PC-9 (cell line): ENCODE measurements around the gene EXD2. TPM values are rescaled to one million over a fixed set of nuclear protein-coding genes. Genes with fewer than 3 reads are reported as not detected.

Source experiments
- BruUV-seq: library from RNA; stranded (reverse); fragments of 400-500 nt; replicated peaks from 2 replicates; lab custom pipeline; 2021; lab: Mats Ljungman, UMichigan
- CTCF ChIA-PET: fragments of 300-600 bp; sonication (Branson Sonifier 250); formaldehyde crosslinking; loops from one replicate; lab custom pipeline; 2022; ENCODE audit warnings: antibody characterized with exemption; lab: Charles Lee
- POLR2A ChIA-PET: fragments of 300-600 bp; sonication (Branson Sonifier 250); formaldehyde crosslinking; loops from one replicate; lab custom pipeline; 2022; ENCODE audit warnings: antibody characterized with exemption; ENCODE audit not compliant: unreplicated experiment; lab: Charles Lee
- DNase-seq, 2 experiments: peaks; one replicate each; pipeline versions ENCODE4 v3.0.0 to v3.0.0-alpha.2; 2015 to 2022; ENCODE audit warnings: mixed read lengths in 1 of 2
- H2AFZ ChIP-seq: fragments of 200-600 bp; sonication (generic); 2 replicates; pipeline ENCODE4 v1.8.1; 2017; ENCODE audit warnings: antibody characterized with exemption
- H3F3A ChIP-seq: fragments of 200-600 bp; sonication (generic); 2 replicates; pipeline ENCODE4 v1.8.1; 2017; ENCODE audit warnings: antibody characterized with exemption, mild to moderate bottlenecking, low read depth; ENCODE audit not compliant: insufficient read depth
- H3K27ac ChIP-seq: fragments of 200-600 bp; sonication (generic); 2 replicates; pipeline ENCODE4 v1.6.1; 2016; ENCODE audit warnings: mixed run types
- H3K27me3 ChIP-seq: fragments of 200-600 bp; sonication (generic); 2 replicates; pipeline ENCODE4 v1.6.1; 2016; ENCODE audit warnings: low read depth, mixed run types; ENCODE audit not compliant: insufficient read depth
- H3K36me3 ChIP-seq: fragments of 200-600 bp; sonication (generic); 2 replicates; pipeline ENCODE4 v1.6.1; 2016; ENCODE audit warnings: low read depth, mixed run types
- H3K4me1 ChIP-seq: fragments of 200-600 bp; sonication (generic); replicated peaks from 2 replicates; pipeline ENCODE4 v1.6.1; 2016; ENCODE audit warnings: mixed run types; ENCODE audit not compliant: insufficient read depth
- H3K4me2 ChIP-seq: fragments of 200-600 bp; sonication (generic); 2 replicates; pipeline ENCODE4 v1.6.1; 2017; ENCODE audit warnings: mixed run types
- H3K4me3 ChIP-seq: fragments of 200-600 bp; sonication (generic); 2 replicates; pipeline ENCODE4 v1.6.1; 2016; ENCODE audit warnings: mixed run types
- H3K79me2 ChIP-seq: fragments of 200-600 bp; sonication (generic); 2 replicates; pipeline ENCODE4 v1.6.1; 2017; ENCODE audit warnings: low read depth, mixed run types
- H3K9me2 ChIP-seq: fragments of 200-600 bp; sonication (generic); 2 replicates; pipeline ENCODE4 v1.8.1; 2017; ENCODE audit warnings: mild to moderate bottlenecking; ENCODE audit not compliant: insufficient read depth
- H3K9me3 ChIP-seq: fragments of 200-600 bp; sonication (generic); 2 replicates; pipeline ENCODE4 v1.8.1; 2016; ENCODE audit warnings: low read depth; ENCODE audit not compliant: insufficient read depth
- H4K20me1 ChIP-seq: fragments of 200-600 bp; sonication (generic); 2 replicates; pipeline ENCODE4 v1.8.1; 2017; ENCODE audit not compliant: insufficient read depth
- EZH2 ChIP-seq: fragments of 200-600 bp; sonication (generic); IDR thresholded peaks from 2 replicates; pipeline ENCODE4 v1.8.0; 2017; ENCODE audit warnings: antibody characterized with exemption, low read depth
- intact Hi-C: fragments of 100-400 bp; cut with micrococcal nuclease; formaldehyde crosslinking; loops from one replicate; pipeline ENCODE4 v1.10.0; 2022; ENCODE audit not compliant: unreplicated experiment
- total RNA-seq: library from RNA; stranded (reverse); gene quantifications from 2 replicates; pipeline ENCODE4 v1.2.3, GENCODE V29; 2021
- TF ChIP-seq, protein P1 (sequence below): fragments of 200-600 bp; sonication (generic); conservative IDR thresholded peaks from 2 replicates; pipeline ENCODE4 v1.6.1; 2017; ENCODE audit warnings: mixed run types, antibody characterized with exemption, mild to moderate bottlenecking, moderate library complexity

Gene EXD2
- total RNA-seq, 1 experiment from 2014 or later: 21.4 TPM

GRCh38 chr14:69263771-69264170, 72.5 kb downstream of the EXD2 start:
- no TSS peak for BruUV-seq
- Histone ChIP-seq H3K79me2 (no peaks in the 10 kb centered on the region), H3K9me2 (no peaks in the 10 kb centered on the region), H3K4me3 (no peak overlapping the region), H3K4me1 (peaks cover 9% of the 10 kb centered on the region; the same call in 1 of the 2 replicates), H3K4me2 (no peak overlapping the region), H4K20me1 (no peaks in the 10 kb centered on the region), H3K27me3 (peaks cover 20% of the 10 kb centered on the region; the same call in 1 of the 2 replicates), H3K27ac (no peak overlapping the region), H3F3A (peaks cover 2% of the 10 kb centered on the region; the same call in 1 of the 2 replicates), H3K36me3 (no peaks in the 10 kb centered on the region), H3K9me3 (no peaks in the 10 kb centered on the region), H2AFZ (no peak overlapping the region)
- TF ChIP-seq, protein P1, sequence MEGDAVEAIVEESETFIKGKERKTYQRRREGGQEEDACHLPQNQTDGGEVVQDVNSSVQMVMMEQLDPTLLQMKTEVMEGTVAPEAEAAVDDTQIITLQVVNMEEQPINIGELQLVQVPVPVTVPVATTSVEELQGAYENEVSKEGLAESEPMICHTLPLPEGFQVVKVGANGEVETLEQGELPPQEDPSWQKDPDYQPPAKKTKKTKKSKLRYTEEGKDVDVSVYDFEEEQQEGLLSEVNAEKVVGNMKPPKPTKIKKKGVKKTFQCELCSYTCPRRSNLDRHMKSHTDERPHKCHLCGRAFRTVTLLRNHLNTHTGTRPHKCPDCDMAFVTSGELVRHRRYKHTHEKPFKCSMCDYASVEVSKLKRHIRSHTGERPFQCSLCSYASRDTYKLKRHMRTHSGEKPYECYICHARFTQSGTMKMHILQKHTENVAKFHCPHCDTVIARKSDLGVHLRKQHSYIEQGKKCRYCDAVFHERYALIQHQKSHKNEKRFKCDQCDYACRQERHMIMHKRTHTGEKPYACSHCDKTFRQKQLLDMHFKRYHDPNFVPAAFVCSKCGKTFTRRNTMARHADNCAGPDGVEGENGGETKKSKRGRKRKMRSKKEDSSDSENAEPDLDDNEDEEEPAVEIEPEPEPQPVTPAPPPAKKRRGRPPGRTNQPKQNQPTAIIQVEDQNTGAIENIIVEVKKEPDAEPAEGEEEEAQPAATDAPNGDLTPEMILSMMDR: no peak
- TF ChIP-seq EZH2: no peak
- DNase-seq: no peak
- CTCF ChIA-PET: no interaction called here
- POLR2A ChIA-PET: interaction anchor here (0.6 kb wide), 1 partner anchor 1746 kb away, joined by 7 read pairs; no protein-coding TSS in a partner anchor
- intact Hi-C loops: loop anchor here (5.0 kb wide), 1 partner anchor 1879 kb away; no protein-coding TSS in a partner anchor

DNA sequence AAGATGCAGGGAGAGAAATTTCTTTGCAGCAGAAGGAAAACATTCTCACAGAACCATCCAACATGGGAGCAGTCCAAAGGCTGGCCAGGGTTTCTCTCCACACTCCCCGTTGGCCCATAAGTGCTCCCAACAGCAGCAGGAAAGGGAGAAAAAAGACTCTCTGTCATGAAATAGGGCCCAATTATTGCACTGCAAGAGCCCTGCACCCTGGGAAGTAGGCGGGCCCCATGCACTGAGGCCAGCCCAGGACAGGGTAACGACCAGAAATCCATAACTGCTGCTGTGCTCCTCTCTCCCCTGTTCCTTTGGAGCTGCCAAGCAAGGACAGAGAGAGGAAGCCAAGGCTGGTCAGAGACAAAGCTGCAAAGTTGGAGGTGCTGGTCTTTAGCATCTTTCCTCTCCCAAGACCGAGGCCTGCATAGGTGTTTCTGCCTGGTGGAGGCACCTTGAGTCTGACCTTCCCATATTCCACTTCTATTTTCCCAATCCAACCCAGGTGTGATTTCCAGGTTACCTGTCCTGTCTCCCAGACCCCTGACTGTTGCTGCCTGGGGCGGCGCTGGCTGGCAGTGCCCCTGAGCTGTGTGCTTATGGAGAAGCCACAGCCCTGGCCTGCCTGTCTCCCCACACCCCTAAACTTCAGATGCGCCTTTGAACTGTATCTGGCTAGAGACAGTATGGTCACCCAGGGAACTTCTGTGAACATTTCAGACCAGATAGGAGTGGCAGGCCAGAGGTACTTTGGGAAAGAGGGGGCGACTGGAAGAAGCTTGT, 75.5 kb downstream of the EXD2 start:
- Histone ChIP-seq H3F3A (peaks cover 6% of the 10 kb centered on the region; the same call in 1 of the 2 replicates), H3K79me2 (no peaks in the 10 kb centered on the region), H3K27me3 (peaks cover 18% of the 10 kb centered on the region; the same call in 1 of the 2 replicates), H3K4me1 (peaks cover 15% of the 10 kb centered on the region; the same call in 1 of the 2 replicates), H3K4me2 (no peak overlapping the region), H3K36me3 (no peaks in the 10 kb centered on the region), H3K9me2 (no peaks in the 10 kb centered on the region), H3K9me3 (no peaks in the 10 kb centered on the region), H3K27ac (no peak overlapping the region), H2AFZ (no peak overlapping the region), H3K4me3 (no peak overlapping the region), H4K20me1 (no peaks in the 10 kb centered on the region)
- TF ChIP-seq EZH2: no peak
- TF ChIP-seq, protein P1: no peak
- intact Hi-C loops: no loop called here
- ChIA-PET POLR2A (no interaction called here), CTCF (no interaction called here)
- no TSS peak for BruUV-seq
- DNase-seq: no peak

GRCh38 chr14:69267492-69267891, 76.2 kb downstream of the EXD2 start:
- Histone ChIP-seq H3K4me1 (peaks cover 15% of the 10 kb centered on the region; the same call in 1 of the 2 replicates), H3K79me2 (no peaks in the 10 kb centered on the region), H4K20me1 (no peaks in the 10 kb centered on the region), H3K36me3 (no peaks in the 10 kb centered on the region), H3K27me3 (peaks cover 12% of the 10 kb centered on the region; the same call in 1 of the 2 replicates), H3K9me3 (no peaks in the 10 kb centered on the region), H3K4me3 (no peak overlapping the region), H3K27ac (no peak overlapping the region), H3F3A (peaks cover 6% of the 10 kb centered on the region; the same call in 1 of the 2 replicates), H3K4me2 (no peak overlapping the region), H2AFZ (no peak overlapping the region), H3K9me2 (no peaks in the 10 kb centered on the region)
- ChIA-PET POLR2A (interaction anchor here (0.5 kb wide), 1 partner anchor 1542 kb away, joined by 5 read pairs; the partner anchor contains the start of gene MAP3K9), CTCF (no interaction called here)
- intact Hi-C loops: no loop called here
- BruUV-seq: no TSS peak
- TF ChIP-seq, protein P1: no peak
- TF ChIP-seq EZH2: no peak
- DNase-seq: no peak
